IPS-20b (cell line): ENCODE measurements around the gene NFIC.
A peak's percentile ranks its signal among the peaks of the same experiment; 100 is the strongest.
"Not testable (repeated sequence)": the region's sequence is repeated elsewhere in the genome, so short reads cannot be mapped to it uniquely, and the experiment has no call there.

Source experiments
- H3K27ac ChIP-seq: one replicate; pipeline ENCODE4 v1.5.1; 2013; ENCODE audit warnings: low read length
- H3K27me3 ChIP-seq: 2 replicates; pipeline ENCODE4 v1.6.1; 2013; ENCODE audit warnings: mild to moderate bottlenecking, low read length, inconsistent platforms; ENCODE audit not compliant: insufficient read depth
- H3K36me3 ChIP-seq: 2 replicates; pipeline ENCODE4 v1.6.1; 2013; ENCODE audit warnings: low read depth, mild to moderate bottlenecking, inconsistent platforms, low read length, moderate library complexity; ENCODE audit not compliant: insufficient read depth
- H3K4me1 ChIP-seq: 2 replicates; pipeline ENCODE4 v1.6.1; 2013; ENCODE audit warnings: mild to moderate bottlenecking, control low read depth, inconsistent platforms, low read length, moderate library complexity; ENCODE audit not compliant: insufficient read depth
- H3K4me3 ChIP-seq: 2 replicates; pipeline ENCODE4 v1.5.1; 2013; ENCODE audit warnings: mild to moderate bottlenecking, low read length, inconsistent platforms
- H3K9ac ChIP-seq: 2 replicates; pipeline ENCODE4 v1.6.1; 2013; ENCODE audit warnings: low read depth, mild to moderate bottlenecking, inconsistent platforms, low read length, moderate library complexity
- H3K9me3 ChIP-seq: 2 replicates; pipeline ENCODE4 v1.6.1; 2013; ENCODE audit warnings: mild to moderate bottlenecking, low read depth, low read length, inconsistent platforms; ENCODE audit not compliant: insufficient read depth

The NFIC gene

DNA sequence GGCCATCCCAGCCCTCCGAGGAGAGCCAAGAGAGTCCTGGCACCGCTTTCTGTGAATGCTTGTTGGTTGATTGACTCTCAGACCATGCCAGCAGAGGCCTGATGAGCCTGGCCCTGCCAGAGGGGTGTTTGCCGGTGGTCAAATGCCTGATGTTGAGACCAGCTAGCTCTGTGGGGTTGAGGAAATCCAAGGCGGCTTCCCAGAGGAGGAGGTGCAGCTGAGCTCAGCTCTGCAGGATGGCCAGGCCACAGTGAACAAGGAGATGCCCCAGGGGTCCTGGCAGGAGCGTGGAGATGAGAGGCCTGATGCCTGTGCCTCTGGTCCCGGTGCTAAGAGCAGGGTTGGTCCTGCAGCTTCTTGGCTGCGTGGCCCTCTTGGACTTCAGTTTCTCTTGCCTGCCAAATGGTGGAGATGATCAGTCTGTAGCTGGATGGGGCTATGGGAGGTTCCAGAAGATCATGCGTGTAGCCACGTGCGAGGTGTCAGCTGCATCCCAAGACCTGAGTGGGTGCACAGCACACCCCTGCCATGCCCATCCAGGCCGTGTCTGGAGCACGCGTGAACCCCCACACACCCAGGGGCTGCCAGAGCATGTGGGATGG, 16.8 kb downstream of the NFIC start:
- no peaks in the 10 kb centered on the region for H3K4me1 ChIP-seq
- no peak overlapping the region for H3K4me3 ChIP-seq
- no peaks in the 10 kb centered on the region for H3K27me3 ChIP-seq
- no peak overlapping the region for H3K9ac ChIP-seq
- no peak overlapping the region for H3K27ac ChIP-seq
- no peaks in the 10 kb centered on the region for H3K36me3 ChIP-seq
- no peaks in the 10 kb centered on the region for H3K9me3 ChIP-seq

DNA sequence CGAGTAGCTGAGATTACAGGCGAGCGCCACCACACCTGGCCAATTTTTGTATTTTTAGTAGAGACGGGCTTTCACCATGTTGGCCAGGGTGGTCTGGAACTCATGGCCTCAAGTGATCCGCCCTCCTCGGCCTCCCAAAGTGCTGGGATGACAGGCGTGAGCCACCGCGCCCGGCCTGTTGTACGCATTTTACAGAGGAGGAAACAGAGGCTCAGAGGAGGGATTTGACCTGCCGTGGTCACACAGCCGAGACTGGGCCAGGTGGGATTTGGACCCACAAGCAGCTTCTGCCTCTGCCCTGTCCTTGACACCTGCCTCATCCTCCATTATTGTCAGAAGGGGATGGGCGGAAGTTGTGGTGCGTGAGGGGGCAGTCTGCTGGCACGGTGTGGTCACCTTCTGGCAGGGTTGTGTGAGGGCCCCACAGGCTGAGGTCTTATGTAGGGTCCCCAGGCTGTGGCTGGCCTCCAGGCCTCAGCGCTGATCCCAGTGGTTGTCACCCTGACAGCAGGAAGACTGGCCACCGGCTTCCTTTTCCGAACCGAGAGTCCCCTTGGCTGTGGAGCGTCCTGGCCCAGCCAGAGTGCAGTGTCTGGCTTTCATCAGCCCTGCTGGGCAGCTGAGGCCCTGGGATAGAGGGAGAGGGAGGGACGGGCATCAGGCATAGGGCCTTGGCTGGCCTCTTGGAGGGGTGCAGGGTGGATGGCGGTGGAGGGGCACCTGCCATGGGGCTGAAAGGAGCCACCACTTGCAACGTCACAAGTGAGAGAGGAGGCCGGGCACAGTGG, 20.3 kb downstream of the NFIC start:
- H3K9me3 ChIP-seq: no peaks in the 10 kb centered on the region
- H3K27me3 ChIP-seq: peaks cover 10% of the 10 kb centered on the region; the same call in 1 of the 2 replicates
- no peaks in the 10 kb centered on the region for H3K36me3 ChIP-seq
- H3K27ac ChIP-seq: no peak overlapping the region
- no peak overlapping the region for H3K4me3 ChIP-seq
- H3K9ac ChIP-seq: no peak overlapping the region
- H3K4me1 ChIP-seq: no peaks in the 10 kb centered on the region

DNA sequence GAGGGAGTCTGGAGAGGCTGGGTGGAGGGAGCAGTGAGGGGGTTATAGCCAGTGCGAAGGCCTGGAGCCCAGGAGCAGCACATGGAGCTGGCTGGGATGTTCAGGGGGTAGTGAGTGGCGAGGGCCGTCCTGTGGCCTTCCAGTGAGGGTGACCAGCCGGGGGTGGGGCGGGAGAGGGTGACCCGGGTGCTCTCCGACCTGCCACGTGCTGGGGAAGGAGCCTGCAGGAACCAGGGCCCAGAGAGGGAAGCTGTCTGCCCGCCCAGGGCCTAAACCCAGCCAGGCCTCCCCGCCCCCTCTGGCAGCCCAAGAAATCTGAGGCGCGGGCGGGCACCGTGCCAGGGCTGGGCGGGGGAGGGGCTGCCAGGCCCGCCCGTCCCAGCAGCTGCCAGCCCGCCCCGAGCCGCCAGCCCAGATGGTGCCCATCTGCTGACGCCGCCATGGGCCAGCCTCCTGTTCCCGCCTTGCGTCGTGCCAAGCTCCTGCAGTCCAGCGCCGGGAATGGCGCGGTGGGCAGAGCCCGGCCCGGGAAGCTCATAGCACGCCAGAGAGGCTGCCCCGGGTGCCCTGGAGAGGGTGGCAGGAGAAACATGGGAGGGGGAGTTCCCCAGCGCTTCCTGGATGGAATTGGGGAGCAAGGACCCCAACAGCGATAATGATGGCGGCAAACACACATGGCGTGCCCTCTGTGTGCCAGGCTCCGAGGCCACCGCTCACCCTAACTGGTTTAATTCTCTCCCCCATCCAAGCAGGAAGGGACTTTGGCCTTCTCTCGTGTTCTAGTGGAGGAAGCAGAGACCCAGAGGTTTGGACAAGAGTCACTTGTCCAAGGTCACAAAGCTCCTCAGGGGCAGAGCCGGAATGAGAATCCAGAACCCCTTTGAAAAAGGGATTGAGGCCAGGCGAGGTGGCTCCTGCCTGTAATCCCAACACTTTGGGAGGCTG, 21.5 kb downstream of the NFIC start:
- no peak overlapping the region for H3K9ac ChIP-seq

DNA sequence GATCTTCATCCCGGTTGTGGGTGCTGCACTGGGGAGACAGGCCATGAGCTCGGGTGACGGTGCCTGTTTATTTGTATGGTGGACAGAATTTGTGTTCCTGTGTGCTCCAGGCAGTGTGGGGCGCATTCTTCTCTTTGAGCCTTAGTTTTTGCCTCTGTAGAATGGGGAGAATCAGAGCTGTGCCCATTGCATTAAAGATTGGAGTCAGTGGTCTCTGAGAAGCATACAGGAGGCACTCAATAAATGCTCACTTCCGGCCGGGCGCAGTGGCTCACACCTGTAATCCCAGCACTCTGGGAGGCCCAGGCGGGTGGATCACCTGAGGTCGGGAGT, 23.0 kb downstream of the NFIC start:
- Histone ChIP-seq H3K9ac (no peak overlapping the region), H3K9me3 (no peaks in the 10 kb centered on the region), H3K4me1 (no peaks in the 10 kb centered on the region), H3K27me3 (peaks cover 10% of the 10 kb centered on the region; the same call in 1 of the 2 replicates), H3K27ac (no peak overlapping the region), H3K36me3 (no peaks in the 10 kb centered on the region), H3K4me3 (no peak overlapping the region)

More for the DNA sequence above, 21.5 kb downstream of the NFIC start:
- Histone ChIP-seq H3K4me1 (no peaks in the 10 kb centered on the region), H3K9me3 (no peaks in the 10 kb centered on the region), H3K27me3 (peaks cover 10% of the 10 kb centered on the region; the same call in 1 of the 2 replicates), H3K36me3 (no peaks in the 10 kb centered on the region), H3K27ac (no peak overlapping the region), H3K4me3 (no peak overlapping the region)

DNA sequence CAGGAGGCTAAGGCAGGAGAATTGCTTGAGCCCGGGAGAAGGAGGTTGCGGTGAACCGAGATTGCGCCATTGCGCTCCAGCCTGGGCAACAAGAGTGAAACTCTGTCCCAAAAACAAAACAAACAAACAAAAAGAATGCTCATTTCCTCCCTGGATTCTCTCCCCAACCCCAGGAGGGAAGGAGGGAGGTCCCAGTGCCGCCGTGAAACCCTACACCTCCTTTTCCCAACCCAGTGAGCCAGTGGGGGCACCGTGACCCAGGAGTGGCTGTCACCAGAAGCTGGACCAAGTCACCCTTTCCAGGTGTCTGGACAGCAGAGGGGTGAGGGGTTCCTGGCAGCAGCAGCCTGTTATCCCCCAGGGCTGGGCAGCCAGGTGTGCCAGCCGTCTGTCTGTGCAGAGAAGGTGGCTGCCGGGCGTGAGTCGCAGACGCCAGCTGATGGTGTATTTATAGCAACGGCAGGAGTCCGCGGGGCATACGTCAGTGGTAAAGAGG, 23.5 kb downstream of the NFIC start:
- Histone ChIP-seq H3K27ac (no peak overlapping the region), H3K36me3 (no peaks in the 10 kb centered on the region), H3K27me3 (peaks cover 10% of the 10 kb centered on the region; the same call in 1 of the 2 replicates), H3K4me1 (no peaks in the 10 kb centered on the region), H3K4me3 (no peak overlapping the region), H3K9me3 (no peaks in the 10 kb centered on the region), H3K9ac (no peak overlapping the region)

DNA sequence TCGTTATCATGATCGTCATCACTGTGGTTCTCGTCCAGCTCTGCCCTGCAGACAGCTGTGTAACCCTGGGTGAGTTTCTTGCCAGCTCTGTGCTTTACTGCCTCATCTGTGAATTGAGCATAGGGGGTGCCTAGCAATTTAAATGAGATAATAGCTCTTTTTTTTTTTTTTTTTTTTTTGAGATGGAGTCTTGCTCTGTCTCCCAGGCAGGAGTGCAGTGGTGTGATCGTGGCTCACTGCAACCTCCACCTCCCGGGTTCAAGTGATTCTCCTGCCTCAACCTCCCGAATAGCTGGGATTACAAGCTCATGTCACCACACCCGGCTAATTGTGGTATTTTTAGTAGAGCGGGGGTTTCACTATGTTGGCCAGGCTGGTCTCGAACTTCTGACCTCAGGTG, 25.5 kb downstream of the NFIC start:
- H3K36me3 ChIP-seq, H3K9me3 ChIP-seq, H3K27ac ChIP-seq, H3K4me3 ChIP-seq, H3K4me1 ChIP-seq, H3K9ac ChIP-seq: not testable (repeated sequence)
- peaks cover 10% of the 10 kb centered on the region; the same call in 1 of the 2 replicates for H3K27me3 ChIP-seq

DNA sequence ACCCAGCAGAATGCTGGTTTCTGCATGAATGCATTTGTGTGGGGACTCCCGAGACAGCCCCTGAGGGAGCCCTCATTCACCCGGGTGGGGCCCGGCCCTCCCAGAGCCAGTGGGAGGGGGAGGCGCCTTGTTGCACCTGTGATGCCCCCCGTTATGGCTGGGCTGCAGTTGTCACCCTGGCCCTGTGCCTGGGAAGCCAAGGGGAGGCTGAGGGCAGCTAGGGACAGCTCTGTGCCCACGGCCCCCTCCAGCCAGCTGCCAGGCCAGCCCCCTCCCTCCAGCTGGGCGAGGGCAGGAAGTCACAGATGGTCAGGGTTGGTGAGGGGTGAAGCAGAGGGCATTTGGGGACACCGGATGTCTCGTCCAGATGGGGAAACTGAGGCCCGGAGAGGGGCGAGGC, 26.1 kb downstream of the NFIC start:
- peaks cover 14% of the 10 kb centered on the region; the same call in 1 of the 2 replicates for H3K27me3 ChIP-seq
- H3K9me3 ChIP-seq: no peaks in the 10 kb centered on the region

DNA sequence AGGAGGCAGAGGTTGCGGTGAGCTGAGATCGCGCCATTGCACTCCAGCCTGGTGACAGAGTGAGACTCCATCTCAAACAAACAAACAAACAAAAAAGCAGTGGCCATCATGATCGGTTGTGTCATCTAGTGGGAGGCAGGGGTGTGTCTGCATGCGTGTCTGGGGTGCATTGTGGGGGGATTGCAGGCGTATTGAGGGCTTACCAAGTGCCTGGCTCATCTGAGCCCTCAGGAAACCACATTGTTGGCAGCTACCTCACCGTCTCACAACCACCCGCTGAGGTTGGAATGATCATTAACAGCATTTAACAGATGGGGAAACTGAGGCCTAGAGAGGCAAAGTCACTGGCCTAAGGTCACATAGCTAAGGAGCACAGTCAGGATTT, 30.5 kb downstream of the NFIC start:
- Histone ChIP-seq H3K27me3 (peaks cover 20% of the 10 kb centered on the region), H3K9ac (no peak overlapping the region), H3K36me3 (no peaks in the 10 kb centered on the region), H3K4me1 (0 out of 2 replicates have a peak, but pooled peaks cover 4% of the 10 kb centered on the region), H3K9me3 (no peaks in the 10 kb centered on the region), H3K27ac (no peak overlapping the region), H3K4me3 (no peak overlapping the region)

More for the DNA sequence above, 26.1 kb downstream of the NFIC start:
- Histone ChIP-seq H3K36me3 (no peaks in the 10 kb centered on the region), H3K9ac (no peak overlapping the region), H3K27ac (no peak overlapping the region), H3K4me3 (no peak overlapping the region), H3K4me1 (0 out of 2 replicates have a peak, but pooled peaks cover 4% of the 10 kb centered on the region)

DNA sequence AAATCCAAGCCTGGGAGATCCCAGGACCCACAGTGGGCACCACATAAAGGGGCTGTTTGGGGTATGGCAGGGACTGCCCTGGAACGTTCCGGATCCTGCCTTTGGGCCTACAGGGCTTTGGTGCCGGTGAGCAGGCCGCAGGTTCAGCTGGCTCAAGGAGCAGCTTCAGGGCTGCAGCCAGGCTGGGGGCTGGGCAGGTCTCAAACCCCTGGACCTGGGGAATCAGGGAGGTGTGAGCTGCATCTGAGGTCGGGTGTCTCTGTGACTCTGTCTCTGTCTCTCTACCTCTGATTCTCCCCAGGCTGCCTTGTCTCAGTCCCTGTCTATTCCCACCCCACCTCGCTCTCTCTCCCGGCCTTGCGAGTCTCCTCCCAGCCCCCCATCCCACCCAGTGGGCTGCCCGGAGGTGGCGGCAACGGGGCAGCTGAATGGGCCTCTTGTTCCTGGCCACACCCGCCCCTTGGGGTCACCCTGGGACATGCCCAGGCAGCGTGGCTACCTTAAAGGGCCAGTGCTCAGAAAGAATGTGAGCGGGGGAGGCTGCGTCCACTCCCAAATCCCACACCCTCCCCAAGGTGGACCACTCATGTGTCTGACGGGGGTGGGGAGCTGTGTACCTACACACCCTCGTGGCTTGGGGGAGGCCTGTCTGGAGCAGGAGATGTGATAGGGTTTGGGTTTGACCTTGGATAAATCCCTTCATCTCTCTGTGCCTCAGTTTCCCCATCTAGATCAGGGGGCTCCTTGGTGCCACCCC, 31.1 kb downstream of the NFIC start:
- Histone ChIP-seq H3K9ac (no peak overlapping the region), H3K36me3 (no peaks in the 10 kb centered on the region), H3K4me1 (0 out of 2 replicates have a peak, but pooled peaks cover 4% of the 10 kb centered on the region), H3K4me3 (no peak overlapping the region), H3K27me3 (peaks cover 20% of the 10 kb centered on the region), H3K27ac (no peak overlapping the region), H3K9me3 (no peaks in the 10 kb centered on the region)

DNA sequence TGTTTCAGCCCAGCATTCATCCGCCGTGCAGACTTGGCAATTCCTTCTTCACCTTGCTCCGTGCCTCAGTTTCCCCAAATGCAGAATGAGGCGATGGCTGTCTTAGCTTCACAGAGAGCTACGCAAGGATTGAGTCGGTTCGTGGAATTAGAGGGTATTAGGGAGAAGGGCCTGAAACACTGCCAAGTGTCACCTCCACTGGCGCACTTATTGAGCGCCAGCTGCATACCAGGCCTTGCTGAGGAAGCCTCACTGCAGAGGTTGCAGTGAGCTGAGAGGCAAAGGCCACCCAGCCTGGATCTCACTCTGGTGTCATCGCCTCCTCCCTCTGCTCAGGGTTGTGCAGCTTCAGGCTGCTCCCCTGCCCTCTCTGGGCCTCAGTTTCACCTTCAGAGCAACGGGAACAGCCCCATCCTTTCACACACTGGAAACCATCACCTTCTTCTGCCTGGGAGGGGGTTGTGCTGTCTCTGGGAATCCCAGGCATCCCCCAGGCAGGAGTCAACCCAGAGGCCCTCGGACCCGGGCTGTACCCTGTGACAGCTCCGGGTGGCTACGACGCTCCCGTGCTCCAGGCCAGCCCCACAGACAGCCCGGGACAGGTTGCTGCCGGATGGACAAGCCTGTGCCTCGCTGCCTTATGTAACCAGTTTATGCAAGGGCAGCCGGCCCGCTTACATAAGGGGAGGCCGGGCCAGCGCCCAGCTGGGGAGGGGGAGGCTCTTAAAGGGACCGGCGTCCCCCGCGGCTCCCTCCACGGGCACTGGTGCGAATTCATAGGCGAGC, 31.9 kb downstream of the NFIC start:
- Histone ChIP-seq H3K36me3 (no peaks in the 10 kb centered on the region), H3K27ac (no peak overlapping the region), H3K4me3 (peak overlapping the region; percentile 35; the same call in 1 of the 2 replicates), H3K9me3 (no peaks in the 10 kb centered on the region), H3K9ac (no peak overlapping the region), H3K27me3 (peaks cover 20% of the 10 kb centered on the region), H3K4me1 (0 out of 2 replicates have a peak, but pooled peaks cover 4% of the 10 kb centered on the region)
